Stimulated activated CD8-positive, alpha-beta memory T cell treated with anti-CD3 and anti-CD28 coated beads, Interleukin-7, amount 100 ng/mL, for 48 hours (primary cell): Measurements from ENCODE around the gene IFNL2.

ENCODE experiments used
- DNase-seq, 2 donors: peaks; one replicate each; pipeline ENCODE4 v3.0.0-alpha.2; 2020; ENCODE audit warnings: low read depth in 1 of 2; ENCODE audit errors: extremely low read depth in 1 of 2

Gene IFNL2

GRCh38 chr19:39315933-39316332, 47.7 kb downstream of the IFNL2 start:
- no peak for DNase-seq

GRCh38 chr19:39316627-39317321, 48.6 kb downstream of the IFNL2 start:
- DNase-seq = no peak

- no peak for DNase-seq
Measured at GRCh38 chr19:39317476-39317875, 49.3 kb downstream of the IFNL2 start.

GRCh38 chr19:39318071-39318470, 49.9 kb downstream of the IFNL2 start:
- DNase-seq = no peak

- no peak for DNase-seq
Measured at GRCh38 chr19:39318690-39319089, 50.5 kb downstream of the IFNL2 start.

GRCh38 chr19:39319098-39319891, 51.1 kb downstream of the IFNL2 start:
- DNase-seq = no peak
